Astrocyte of the spinal cord (primary cell): ENCODE results near the gene TBC1D14.
"Not testable (repeated sequence)": the region's sequence is repeated elsewhere in the genome, so short reads cannot be mapped to it uniquely, and the experiment has no call there.

Experiments used
- DNase-seq: peaks from one replicate; pipeline ENCODE4 v3.0.0; 2011; ENCODE audit warnings: low read depth, low spot score
- H3K4me3 ChIP-seq: 2 replicates; pipeline ENCODE4 v1.5.1; 2011; ENCODE audit warnings: low read depth, mild to moderate bottlenecking, low read length, moderate library complexity
- in situ Hi-C: cut with HindIII; loops from 2 replicates; pipeline ENCODE4 v1.10.0; 2017; ENCODE audit warnings: low sequenced_read_pairs
- TF ChIP-seq, protein P1 (sequence below): IDR thresholded peaks from 2 replicates; pipeline ENCODE4 v1.5.1; 2012; ENCODE audit warnings: low read depth, mild to moderate bottlenecking, low read length, inconsistent platforms

The TBC1D14 gene

DNA sequence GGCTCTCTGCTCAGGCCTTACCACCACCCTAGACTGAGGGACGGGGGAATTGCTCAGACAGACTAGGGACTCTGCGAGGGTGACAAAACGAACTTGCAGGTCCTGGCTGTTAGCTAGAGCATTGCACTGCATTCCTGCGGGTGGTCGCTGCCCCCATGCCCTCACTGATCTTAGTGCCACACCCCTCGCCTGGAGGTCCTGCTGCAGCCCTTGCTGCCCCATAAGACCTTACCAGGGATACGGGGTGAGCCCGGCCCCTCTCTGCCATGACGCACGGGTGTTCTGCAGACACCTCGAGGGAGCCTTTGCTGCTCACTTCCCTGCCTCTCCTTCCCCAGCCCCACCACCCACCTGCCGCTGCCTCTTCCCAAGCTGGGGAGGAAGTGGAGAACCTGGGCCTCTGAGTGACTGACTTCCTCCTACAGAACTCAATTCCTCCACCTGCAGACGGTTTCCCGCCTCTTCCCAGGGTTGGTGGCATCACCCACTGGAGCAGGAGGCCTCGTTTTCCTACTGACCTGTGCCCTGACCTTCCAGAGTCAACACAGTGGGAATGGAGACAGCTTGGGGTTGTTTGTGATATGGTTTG, 19.8 kb upstream of the TBC1D14 start:
- DNase-seq = no peak
- H3K4me3 ChIP-seq = no peak overlapping the region
- TF ChIP-seq, protein P1, sequence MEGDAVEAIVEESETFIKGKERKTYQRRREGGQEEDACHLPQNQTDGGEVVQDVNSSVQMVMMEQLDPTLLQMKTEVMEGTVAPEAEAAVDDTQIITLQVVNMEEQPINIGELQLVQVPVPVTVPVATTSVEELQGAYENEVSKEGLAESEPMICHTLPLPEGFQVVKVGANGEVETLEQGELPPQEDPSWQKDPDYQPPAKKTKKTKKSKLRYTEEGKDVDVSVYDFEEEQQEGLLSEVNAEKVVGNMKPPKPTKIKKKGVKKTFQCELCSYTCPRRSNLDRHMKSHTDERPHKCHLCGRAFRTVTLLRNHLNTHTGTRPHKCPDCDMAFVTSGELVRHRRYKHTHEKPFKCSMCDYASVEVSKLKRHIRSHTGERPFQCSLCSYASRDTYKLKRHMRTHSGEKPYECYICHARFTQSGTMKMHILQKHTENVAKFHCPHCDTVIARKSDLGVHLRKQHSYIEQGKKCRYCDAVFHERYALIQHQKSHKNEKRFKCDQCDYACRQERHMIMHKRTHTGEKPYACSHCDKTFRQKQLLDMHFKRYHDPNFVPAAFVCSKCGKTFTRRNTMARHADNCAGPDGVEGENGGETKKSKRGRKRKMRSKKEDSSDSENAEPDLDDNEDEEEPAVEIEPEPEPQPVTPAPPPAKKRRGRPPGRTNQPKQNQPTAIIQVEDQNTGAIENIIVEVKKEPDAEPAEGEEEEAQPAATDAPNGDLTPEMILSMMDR = no peak
- in situ Hi-C loops = no loop called here

DNA sequence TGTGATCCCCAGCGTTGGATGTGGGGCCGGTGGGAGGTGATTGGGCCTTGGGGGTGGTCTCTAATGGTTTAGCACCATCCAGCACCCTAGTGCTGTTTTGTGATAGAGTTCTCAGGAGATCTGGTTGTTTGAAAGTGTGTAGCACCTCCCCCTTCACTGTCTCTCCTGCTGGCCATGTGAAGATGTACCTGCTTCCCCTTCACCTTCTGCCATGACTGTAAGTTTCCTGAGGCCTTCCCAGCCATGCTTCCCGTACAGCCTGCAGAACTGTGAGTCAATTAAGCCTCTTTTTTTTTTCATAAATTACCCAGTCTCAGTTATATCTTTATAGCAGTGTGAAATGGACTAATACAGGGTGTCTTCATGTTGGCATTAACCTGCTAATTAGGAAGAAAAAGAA, 19.3 kb upstream of the TBC1D14 start:
- DNase-seq = no peak
- TF ChIP-seq, protein P1 = no peak
- in situ Hi-C loops = no loop called here
- H3K4me3 ChIP-seq = no peak overlapping the region

DNA sequence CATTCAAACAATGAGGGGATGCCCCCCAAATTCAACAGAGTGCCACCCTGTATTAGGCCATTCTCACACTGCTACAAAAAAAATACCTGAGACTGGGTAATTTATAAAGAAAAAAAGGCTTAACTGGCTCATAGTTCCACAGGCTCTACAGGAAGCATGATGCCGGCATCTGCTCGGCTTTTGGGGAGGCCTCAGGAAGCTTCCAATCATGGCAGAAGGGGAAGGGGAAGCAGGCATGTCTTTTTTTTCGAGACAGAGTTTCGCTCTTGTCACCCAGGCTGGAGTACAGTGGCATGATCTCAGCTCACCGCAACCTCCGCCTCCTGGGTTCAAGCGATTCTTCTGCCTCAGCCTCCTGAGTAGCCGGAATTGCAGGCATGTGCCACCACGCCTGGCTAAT, 18.7 kb upstream of the TBC1D14 start:
- in situ Hi-C loops, H3K4me3 ChIP-seq, DNase-seq: not testable (repeated sequence)

DNA sequence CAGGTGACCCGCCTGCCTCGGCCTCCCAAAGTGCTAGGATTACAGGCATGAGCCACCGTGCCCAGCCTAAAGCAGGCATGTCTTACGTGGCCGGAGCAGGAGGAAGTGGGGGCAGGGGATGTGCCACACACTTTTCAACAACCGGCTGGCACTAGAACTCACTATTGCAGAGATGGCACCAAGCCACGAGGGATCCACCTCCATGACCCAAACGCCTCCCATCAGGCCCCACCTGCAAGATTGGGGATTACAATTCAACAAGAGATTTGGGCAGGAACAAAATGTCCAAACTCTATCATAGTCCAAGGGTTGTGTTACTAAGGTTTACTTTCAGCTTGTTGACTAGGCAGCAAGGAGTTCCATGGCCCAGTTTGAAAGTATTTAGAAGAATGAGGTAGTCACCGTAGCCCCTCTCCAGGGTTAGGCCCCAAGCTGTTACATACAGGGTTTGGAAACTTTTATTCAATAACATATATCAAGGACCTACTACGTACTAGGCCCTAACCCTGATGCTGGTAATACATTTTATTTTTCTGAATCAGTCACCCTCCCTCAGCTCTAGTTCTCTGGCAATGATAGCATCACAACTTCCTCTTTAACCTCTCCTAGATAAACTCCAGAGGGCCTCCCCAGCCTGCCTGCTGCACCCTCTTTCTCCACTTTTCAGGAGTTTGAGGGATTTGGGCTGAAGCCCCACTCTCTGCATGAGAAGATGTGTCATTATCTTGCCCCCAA, 18.0 kb upstream of the TBC1D14 start:
- no peak overlapping the region for H3K4me3 ChIP-seq
- in situ Hi-C loops = no loop called here

DNA sequence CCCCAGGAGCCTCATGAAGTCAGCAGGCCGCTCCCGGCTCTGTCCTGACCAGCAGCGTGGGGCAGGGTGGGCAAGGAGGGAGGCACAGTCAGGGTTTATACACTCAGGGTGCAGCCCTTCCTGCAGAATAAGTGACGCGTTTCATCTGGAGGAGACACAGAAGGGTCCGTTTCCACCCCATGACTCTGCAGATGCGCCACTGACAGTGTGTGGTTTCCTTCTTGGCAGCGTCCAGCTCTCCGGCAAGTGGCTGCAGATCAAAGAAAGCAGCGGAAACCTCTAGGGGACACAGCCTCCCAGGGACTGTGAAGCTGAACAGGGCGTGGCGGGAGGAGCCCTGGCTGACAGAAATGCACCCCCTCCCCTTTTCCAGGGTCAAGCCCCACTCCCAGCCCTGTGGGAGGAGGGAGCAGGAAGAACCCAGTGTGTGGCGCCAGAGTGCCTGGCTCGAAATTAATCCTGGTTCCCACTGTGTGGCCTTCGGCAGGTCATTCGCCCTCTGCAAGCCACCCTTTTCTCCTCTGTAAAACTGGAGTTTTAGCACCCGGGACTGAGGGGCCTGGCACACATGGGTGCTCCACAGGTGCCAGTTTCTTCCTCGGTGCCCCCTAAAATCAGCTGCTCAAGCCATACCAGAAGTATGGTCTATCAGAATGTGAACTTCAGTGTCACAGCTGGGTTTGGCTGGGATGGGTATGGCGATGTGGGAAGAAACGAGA, 17.3 kb upstream of the TBC1D14 start:
- DNase-seq = peak; percentile 74
- H3K4me3 ChIP-seq = no peak overlapping the region
- in situ Hi-C loops = no loop called here
- TF ChIP-seq, protein P1 = peak; percentile 17

More for the DNA sequence above, 18.0 kb upstream of the TBC1D14 start:
- no peak for DNase-seq
- TF ChIP-seq, protein P1 = no peak

DNA sequence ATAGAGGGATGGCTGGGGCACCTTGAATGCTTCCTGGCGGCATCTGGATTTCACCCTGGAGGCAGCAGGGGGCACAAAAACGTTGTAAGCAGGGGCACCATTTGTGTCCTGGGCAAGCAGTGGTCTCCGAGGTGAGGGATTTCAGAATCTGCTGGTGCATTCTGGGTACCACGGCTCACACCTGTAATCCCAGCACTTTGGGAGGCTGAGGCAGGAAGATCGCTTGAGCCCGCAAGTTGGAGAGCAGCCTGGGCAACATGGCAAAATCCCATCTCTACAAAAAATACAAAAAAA, 16.8 kb upstream of the TBC1D14 start:
- no peak overlapping the region for H3K4me3 ChIP-seq
- DNase-seq = no peak
- in situ Hi-C loops = no loop called here
- TF ChIP-seq, protein P1 = no peak
